ENCODE results near the gene HSFX3.

GRCh38 chrX:149521438-149521837 lies 28.3 kb downstream of the HSFX3 start:
- TF ChIP-seq, protein P1, sequence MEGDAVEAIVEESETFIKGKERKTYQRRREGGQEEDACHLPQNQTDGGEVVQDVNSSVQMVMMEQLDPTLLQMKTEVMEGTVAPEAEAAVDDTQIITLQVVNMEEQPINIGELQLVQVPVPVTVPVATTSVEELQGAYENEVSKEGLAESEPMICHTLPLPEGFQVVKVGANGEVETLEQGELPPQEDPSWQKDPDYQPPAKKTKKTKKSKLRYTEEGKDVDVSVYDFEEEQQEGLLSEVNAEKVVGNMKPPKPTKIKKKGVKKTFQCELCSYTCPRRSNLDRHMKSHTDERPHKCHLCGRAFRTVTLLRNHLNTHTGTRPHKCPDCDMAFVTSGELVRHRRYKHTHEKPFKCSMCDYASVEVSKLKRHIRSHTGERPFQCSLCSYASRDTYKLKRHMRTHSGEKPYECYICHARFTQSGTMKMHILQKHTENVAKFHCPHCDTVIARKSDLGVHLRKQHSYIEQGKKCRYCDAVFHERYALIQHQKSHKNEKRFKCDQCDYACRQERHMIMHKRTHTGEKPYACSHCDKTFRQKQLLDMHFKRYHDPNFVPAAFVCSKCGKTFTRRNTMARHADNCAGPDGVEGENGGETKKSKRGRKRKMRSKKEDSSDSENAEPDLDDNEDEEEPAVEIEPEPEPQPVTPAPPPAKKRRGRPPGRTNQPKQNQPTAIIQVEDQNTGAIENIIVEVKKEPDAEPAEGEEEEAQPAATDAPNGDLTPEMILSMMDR (IDR thresholded peaks at IDR 0.05; ENCODE audit: insufficient read depth, low read length, poor library complexity, severe bottlenecking), result no peak
- no peak for TF ChIP-seq EZH2phosphoT487 (conservative IDR thresholded peaks at IDR 0.05; ENCODE audit: low read length)
